ENCODE results near the gene PDZRN3. TPM values are rescaled to one million over a fixed set of nuclear protein-coding genes. Genes with fewer than 3 reads are reported as not detected.

Gene PDZRN3
- total RNA-seq, 1 donor from 2014 or later: 19.8 TPM

DNA sequence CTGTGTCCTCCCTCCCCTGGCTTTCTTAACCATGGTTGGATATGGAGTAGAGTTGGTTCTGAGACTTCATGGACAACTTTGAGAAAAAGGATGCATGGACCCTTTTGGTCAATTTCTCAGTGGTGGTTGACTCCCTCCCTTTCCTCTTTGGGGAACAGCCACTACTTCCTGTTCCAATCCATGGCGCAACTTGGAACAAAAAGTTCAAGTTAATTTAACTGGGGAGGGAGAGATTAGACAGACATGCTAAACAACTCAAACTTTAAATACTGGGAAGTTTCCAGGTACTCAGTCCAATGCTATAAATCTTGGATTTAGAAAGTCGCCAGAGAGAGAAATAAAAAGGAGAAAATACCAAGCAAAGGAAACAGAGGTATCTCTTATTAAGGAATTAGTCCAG, 202.2 kb downstream of the PDZRN3 start:
- Histone ChIP-seq H3K9ac (ENCODE audit: low read length) (no peak overlapping the region), H4K20me1 (ENCODE audit: insufficient read depth, low read length) (no peaks in the 10 kb centered on the region), H3K9me3 (ENCODE audit: insufficient read depth, low read depth, low read length) (no peaks in the 10 kb centered on the region), H3K36me3 (ENCODE audit: insufficient read depth, low read length) (no peaks in the 10 kb centered on the region), H3K4me1 (ENCODE audit: insufficient read depth, low read length) (no peaks in the 10 kb centered on the region), H3K27me3 (ENCODE audit: insufficient read depth, low read length) (no peaks in the 10 kb centered on the region), H3K27ac (ENCODE audit: low read depth, low read length) (no peak overlapping the region), H3K4me2 (ENCODE audit: low read length) (no peak overlapping the region), H3K4me3 (ENCODE audit: insufficient read depth, low read depth, low read length) (no peak overlapping the region), H2AFZ (ENCODE audit: low read depth, low read length) (no peak overlapping the region), H3K79me2 (ENCODE audit: insufficient read depth, low read length) (no peaks in the 10 kb centered on the region)
- no peaks in the 10 kb centered on the region for H3K27me3 Mint-ChIP-seq (ENCODE audit: low read depth, unreplicated experiment)
- FAIRE-seq (no peak), DNase-seq (ENCODE audit: low read depth) (no peak)
- no peaks in the 10 kb centered on the region for H3K36me3 Mint-ChIP-seq (ENCODE audit: low read depth, unreplicated experiment)
- no peaks in the 10 kb centered on the region for H3K9me3 Mint-ChIP-seq (ENCODE audit: unreplicated experiment)
- no peak overlapping the region for H3K4me3 Mint-ChIP-seq (ENCODE audit: unreplicated experiment)
- peaks cover 2% of the 10 kb centered on the region for H3K4me1 Mint-ChIP-seq (ENCODE audit: low read depth, unreplicated experiment)
- no peak for TF ChIP-seq EZH2 (IDR thresholded peaks at IDR 0.05; ENCODE audit: insufficient read depth, low read length)
- TF ChIP-seq, protein P1, sequence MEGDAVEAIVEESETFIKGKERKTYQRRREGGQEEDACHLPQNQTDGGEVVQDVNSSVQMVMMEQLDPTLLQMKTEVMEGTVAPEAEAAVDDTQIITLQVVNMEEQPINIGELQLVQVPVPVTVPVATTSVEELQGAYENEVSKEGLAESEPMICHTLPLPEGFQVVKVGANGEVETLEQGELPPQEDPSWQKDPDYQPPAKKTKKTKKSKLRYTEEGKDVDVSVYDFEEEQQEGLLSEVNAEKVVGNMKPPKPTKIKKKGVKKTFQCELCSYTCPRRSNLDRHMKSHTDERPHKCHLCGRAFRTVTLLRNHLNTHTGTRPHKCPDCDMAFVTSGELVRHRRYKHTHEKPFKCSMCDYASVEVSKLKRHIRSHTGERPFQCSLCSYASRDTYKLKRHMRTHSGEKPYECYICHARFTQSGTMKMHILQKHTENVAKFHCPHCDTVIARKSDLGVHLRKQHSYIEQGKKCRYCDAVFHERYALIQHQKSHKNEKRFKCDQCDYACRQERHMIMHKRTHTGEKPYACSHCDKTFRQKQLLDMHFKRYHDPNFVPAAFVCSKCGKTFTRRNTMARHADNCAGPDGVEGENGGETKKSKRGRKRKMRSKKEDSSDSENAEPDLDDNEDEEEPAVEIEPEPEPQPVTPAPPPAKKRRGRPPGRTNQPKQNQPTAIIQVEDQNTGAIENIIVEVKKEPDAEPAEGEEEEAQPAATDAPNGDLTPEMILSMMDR (IDR thresholded peaks at IDR 0.05; ENCODE audit: insufficient read depth, low read depth, low read length): no peak
- H3K27ac Mint-ChIP-seq (ENCODE audit: unreplicated experiment): no peak overlapping the region

DNA sequence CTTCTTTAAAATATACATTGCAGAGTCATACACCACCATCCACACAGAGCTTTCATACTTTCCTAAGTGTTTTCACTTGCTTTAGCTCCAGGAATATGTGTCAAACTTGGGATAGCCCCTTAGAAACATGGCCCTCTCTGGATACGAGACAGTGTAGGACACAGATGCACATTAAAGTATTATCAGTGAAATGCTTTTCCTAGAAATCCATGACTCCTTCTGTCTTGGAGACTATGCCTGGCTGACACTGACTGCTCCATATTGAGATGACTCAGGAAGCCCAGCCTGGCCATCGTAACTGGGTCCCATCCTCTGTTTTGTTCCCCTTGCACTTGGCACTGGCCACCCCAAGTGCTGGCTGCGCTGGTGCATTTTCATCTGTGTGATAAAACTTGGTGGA, 204.8 kb downstream of the PDZRN3 start:
- FAIRE-seq (no peak), DNase-seq (ENCODE audit: low read depth) (no peak)
- no peaks in the 10 kb centered on the region for H3K9me3 ChIP-seq (ENCODE audit: insufficient read depth, low read depth, low read length)
- H3K27me3 ChIP-seq (ENCODE audit: insufficient read depth, low read length): no peaks in the 10 kb centered on the region
- H3K9me3 Mint-ChIP-seq (ENCODE audit: unreplicated experiment): no peaks in the 10 kb centered on the region
- no peak overlapping the region for H2AFZ ChIP-seq (ENCODE audit: low read depth, low read length)
- TF ChIP-seq EZH2 (IDR thresholded peaks at IDR 0.05; ENCODE audit: insufficient read depth, low read length): no peak
- TF ChIP-seq, protein P1 (IDR thresholded peaks at IDR 0.05; ENCODE audit: insufficient read depth, low read depth, low read length): no peak
- no peaks in the 10 kb centered on the region for H3K79me2 ChIP-seq (ENCODE audit: insufficient read depth, low read length)
- H3K27ac ChIP-seq (ENCODE audit: low read depth, low read length): peak overlapping the region; percentile 16
- no peak overlapping the region for H3K9ac ChIP-seq (ENCODE audit: low read length)
- H3K36me3 Mint-ChIP-seq (ENCODE audit: low read depth, unreplicated experiment): no peaks in the 10 kb centered on the region
- no peak overlapping the region for H3K4me3 ChIP-seq (ENCODE audit: insufficient read depth, low read depth, low read length)
- no peak overlapping the region for H3K4me2 ChIP-seq (ENCODE audit: low read length)
- H3K27ac Mint-ChIP-seq (ENCODE audit: unreplicated experiment): no peak overlapping the region
- H3K27me3 Mint-ChIP-seq (ENCODE audit: low read depth, unreplicated experiment): no peaks in the 10 kb centered on the region
- H3K4me1 ChIP-seq (ENCODE audit: insufficient read depth, low read length): no peaks in the 10 kb centered on the region
- no peak overlapping the region for H3K4me3 Mint-ChIP-seq (ENCODE audit: unreplicated experiment)
- peaks cover 2% of the 10 kb centered on the region for H3K4me1 Mint-ChIP-seq (ENCODE audit: low read depth, unreplicated experiment)
- no peaks in the 10 kb centered on the region for H3K36me3 ChIP-seq (ENCODE audit: insufficient read depth, low read length)
- no peaks in the 10 kb centered on the region for H4K20me1 ChIP-seq (ENCODE audit: insufficient read depth, low read length)

DNA sequence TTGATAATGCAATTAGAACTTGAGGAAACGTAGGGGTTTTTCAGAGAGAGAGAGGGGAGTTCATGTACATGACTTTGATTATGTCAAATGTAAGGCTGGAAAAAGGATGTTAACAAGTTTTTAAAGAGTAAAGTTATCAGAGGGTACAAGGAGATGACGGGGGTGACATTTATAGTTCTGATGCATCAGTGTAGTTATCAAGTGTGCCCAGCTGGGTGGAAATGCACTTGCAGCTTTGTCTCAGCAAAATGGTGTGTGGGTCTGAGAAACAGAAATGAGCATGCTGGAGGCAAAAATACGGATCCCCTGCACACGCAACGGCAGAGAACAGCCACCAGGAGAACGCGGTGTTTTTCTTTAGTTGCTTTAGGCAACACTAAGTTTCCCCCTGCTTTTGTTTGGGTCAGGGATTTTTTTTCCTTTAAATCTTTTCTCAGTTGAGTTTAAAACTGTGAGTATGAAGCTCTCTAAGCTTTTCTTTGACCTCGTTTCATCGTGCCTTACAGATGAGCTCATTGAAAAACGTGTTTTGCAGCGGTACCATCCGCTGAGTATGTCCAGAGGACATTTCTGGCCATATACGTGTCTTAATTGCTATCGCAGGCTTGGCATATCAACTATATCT, 205.4 kb downstream of the PDZRN3 start:
- no peak overlapping the region for H3K4me3 ChIP-seq (ENCODE audit: insufficient read depth, low read depth, low read length)

More for the DNA sequence above, 205.4 kb downstream of the PDZRN3 start:
- Mint-ChIP-seq H3K4me3 (ENCODE audit: unreplicated experiment) (no peak overlapping the region), H3K36me3 (ENCODE audit: low read depth, unreplicated experiment) (no peaks in the 10 kb centered on the region), H3K27ac (ENCODE audit: unreplicated experiment) (no peak overlapping the region), H3K9me3 (ENCODE audit: unreplicated experiment) (no peaks in the 10 kb centered on the region), H3K4me1 (ENCODE audit: low read depth, unreplicated experiment) (peaks cover 2% of the 10 kb centered on the region), H3K27me3 (ENCODE audit: low read depth, unreplicated experiment) (no peaks in the 10 kb centered on the region)
- H3K27me3 ChIP-seq (ENCODE audit: insufficient read depth, low read length): no peaks in the 10 kb centered on the region
- H3K4me1 ChIP-seq (ENCODE audit: insufficient read depth, low read length): no peaks in the 10 kb centered on the region
- FAIRE-seq (peak; percentile 54), DNase-seq (ENCODE audit: low read depth) (peak; percentile 32)
- no peak overlapping the region for H2AFZ ChIP-seq (ENCODE audit: low read depth, low read length)
- H3K4me2 ChIP-seq (ENCODE audit: low read length): peak overlapping the region; percentile 1
- TF ChIP-seq EZH2 (IDR thresholded peaks at IDR 0.05; ENCODE audit: insufficient read depth, low read length): no peak
- TF ChIP-seq, protein P1 (IDR thresholded peaks at IDR 0.05; ENCODE audit: insufficient read depth, low read depth, low read length): no peak
- no peaks in the 10 kb centered on the region for H3K9me3 ChIP-seq (ENCODE audit: insufficient read depth, low read depth, low read length)
- H4K20me1 ChIP-seq (ENCODE audit: insufficient read depth, low read length): no peaks in the 10 kb centered on the region
- H3K79me2 ChIP-seq (ENCODE audit: insufficient read depth, low read length): no peaks in the 10 kb centered on the region
- peak overlapping the region; percentile 16 for H3K27ac ChIP-seq (ENCODE audit: low read depth, low read length)
- H3K36me3 ChIP-seq (ENCODE audit: insufficient read depth, low read length): no peaks in the 10 kb centered on the region
- no peak overlapping the region for H3K9ac ChIP-seq (ENCODE audit: low read length)

Data from astrocyte (in vitro differentiated cells and primary cell).